Hematopoietic multipotent progenitor cell treated with erythropoietin and hydrocortisone succinate and interleukin-3 and kit ligand, for 6 days (in vitro differentiated cells): ENCODE measurements around the gene FBXO31.

ENCODE experiments used
- DNase-seq: peaks from one replicate; pipeline ENCODE4 v3.0.0-alpha.2; 2015

Gene FBXO31

DNA sequence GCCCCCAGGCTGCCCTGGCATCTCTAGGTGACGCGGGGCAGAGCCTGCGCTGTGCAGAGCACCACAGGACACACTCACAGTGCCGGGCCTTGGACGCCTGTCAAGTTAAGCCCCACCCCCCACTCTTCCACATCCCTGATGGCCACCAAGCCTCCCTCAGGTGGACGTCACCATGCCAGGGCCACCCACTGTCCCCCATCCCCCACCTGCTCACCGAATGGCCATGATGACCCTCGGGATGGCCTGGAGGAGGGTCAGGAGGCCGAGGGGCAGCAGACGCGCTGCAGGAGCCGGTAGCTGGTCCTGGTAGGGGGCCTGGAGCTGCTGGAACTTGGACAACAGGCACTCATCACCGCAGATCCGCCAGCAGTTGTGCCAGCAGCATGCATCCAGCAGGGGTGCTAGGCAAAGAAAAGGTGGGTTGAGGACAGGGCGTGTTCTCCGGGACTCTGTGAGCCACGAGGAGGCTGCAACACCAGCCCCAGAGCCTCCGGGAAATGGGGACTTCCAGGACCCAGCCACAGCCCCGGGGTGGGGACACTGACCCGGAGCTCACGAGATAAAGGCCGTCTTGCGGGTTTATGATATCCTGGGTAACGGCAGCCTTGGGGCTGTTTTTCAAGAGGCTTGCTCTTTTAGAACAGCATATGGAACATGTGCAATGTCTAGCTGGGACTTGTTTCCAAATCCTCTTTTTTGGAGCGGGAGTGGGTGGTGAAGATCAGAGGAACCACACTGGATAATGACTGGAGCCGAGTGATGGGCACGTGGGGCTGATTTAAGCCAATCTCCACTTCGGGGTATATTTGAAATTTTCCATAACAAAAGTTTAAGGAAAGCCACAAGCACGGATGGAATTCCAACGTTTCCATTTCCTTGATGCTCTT lies 77.8 kb downstream of the FBXO31 start:
- DNase-seq = peak; percentile 89

GRCh38 chr16:87304951-87305350 lies 78.6 kb downstream of the FBXO31 start:
- DNase-seq = peak; percentile 54

DNA sequence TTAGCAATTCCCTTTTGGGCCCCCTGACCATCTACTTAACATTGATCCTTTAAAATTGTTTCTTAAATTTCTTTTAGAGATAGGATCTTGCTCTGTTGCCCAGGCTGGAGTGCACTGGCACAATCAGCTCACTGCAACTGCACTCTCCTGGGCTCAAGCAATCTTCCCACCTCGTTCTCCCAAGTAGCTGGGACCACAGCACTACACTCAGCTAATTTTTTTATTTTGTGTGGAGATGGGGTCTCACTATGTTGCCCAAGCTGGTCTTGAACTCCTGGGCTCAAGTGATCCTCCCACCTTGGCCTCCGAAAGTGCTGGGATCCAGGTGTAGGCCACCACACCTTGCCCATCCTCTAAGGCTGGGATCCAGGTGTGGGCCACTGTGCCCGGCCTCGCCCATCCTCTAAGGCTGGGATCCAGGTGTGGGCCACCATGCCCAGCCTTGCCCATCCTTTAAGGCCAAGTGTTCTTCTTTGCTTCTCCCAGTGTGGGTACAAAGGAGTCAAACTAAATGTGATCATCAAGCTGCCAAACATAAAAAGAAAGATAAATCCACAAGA lies 79.5 kb downstream of the FBXO31 start:
- DNase-seq = no peak

DNA sequence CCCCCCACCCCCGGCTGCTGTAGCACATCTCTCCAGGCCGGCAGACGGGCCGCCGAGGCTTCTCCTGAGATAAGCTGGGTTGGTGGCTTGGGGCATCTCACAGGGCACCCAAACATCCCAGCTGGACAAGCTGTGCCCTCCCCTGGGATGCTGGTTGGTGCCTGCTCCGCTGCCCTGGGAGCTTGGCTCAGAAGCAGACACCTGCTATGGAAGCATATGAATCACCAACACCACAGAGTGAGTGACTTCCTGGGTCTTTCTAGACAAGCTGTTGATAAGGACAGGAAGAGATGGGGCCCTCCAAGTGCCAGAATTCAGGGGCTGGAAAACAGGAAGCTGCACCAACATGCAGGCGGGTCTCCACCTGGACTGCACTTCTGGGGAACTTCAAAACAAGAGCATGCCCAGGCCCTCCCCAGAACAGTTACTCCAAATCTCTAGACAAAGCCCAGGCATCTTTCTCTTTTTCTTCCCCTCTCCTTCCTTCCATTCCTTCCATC lies 80.1 kb downstream of the FBXO31 start:
- DNase-seq = peak; percentile 57

DNA sequence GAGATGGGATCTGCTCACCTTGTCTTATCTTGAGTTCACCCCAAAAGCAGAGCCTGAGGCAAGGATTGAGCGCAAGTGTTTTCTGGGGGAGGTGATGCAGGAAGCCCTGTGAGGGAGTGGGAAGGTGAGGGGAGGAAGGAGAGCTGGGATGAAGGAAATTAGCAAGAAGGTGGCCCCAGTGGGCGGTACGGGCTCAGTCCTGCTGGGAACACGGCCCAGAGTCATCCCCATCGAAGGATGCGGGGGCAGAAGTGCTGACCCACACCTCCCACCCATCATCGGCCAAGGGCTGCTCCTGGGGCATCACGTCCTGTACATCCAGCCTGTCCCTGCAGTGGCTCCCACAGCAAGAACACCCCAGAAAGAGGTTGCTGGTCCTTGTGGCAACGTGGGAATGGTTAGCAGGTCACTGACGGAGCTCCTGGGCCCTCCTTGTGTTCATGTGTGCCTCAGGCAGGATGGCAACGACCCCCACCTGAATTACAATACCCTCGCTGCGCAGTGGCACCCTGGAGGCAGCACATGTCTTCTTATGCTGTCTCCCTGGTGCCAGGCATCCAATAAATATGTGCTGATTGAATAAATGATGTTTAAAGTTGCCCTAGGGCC lies 84.6 kb downstream of the FBXO31 start:
- DNase-seq = no peak

DNA sequence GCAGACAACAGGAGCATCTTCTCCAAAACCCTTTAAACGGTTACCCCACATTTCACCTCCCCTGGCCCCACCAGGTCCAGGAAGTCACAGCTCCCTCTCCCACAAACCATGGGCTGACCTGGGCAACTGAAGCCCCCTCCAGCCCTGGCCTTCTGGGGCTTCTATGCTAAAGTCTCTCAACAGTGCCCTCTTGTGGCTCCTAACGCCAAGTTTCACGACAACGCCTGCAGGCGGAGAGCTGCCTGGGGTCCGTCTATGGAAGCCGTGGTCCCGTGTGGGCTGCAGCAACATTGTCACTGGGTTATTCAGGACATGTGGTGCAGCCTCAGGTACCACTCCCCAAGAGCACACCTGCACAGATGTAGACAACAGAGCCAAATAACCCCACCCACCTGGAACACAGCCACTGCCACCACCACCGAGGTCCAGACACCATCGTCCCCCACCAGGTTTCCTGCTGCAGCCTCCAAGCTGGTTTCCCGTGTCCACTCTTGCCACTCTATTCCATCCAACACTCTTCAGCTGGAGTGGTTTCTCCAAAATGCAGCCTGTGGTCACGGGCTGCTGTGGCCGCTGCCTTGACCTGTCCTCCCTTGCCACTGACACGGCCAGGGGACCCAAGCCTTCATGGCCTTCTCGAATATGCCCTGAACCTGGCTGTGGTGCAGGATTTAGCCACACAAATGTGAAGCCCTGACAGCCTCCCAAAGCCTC lies 85.5 kb downstream of the FBXO31 start:
- peak; percentile 81 for DNase-seq

GRCh38 chr16:87297407-87297806 lies 86.2 kb downstream of the FBXO31 start:
- no peak for DNase-seq

DNA sequence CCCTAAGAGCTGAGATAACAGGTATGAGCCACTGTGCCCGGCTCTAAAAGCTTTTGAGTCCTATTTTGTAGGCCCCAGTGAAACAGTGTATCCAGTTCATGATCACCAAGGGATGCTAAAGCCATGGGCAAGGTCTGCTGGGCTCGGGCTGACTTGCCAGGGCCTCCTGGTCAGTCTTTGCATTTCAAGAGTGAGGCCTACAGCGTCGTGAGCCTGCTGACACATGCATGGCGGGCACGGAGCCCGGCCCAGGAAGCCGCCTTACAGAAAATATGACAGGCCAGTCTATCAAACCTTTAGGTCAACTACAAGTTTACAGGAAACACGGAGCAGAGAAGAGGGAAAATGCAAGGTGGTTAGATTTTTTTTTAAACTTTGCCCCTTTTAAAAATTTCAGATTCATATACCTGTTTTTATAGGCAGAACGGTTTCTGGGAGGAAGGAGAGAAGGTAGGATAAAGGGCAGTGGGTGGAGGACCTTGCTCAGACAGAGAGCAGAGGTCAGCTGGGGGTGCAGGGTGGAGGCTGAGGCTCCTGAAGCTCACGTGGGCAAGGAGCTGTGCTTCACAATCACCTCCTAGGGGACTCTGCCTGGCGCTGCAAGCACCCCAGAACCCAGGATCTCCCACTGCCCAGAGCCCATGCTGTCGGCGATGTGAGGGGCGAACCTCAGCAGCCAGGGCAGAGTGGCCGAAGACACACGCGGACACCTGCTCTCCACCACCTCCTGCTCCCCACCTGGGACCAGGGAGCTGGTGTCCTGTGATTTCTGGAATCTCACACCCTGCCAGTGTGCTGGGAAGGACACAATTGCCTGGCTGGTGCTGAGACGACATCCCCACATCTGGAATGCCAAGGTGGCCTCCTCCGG lies 87.7 kb downstream of the FBXO31 start:
- no peak for DNase-seq

DNA sequence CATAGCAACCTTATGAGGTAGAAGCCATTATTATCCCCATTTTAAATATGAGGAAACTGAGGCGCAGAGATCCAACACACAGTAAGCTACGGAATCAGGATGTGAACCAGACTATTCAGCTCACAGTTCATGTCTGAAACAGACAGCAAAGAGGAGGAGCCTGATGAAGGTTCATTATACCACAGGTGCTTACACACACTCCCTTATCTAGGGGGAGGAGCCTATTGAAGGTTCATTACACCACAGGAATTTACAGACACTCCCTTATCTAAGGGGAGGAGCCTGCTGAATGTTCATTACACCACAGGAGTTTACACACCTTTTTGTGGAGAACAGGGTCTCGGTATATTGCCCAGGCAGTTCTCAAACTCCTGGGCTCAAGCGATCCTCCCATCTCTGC lies 88.3 kb downstream of the FBXO31 start:
- peak; percentile 83 for DNase-seq

GRCh38 chr16:87293990-87294389 lies 89.6 kb downstream of the FBXO31 start:
- no peak for DNase-seq

GRCh38 chr16:87291944-87292343 lies 91.6 kb downstream of the FBXO31 start:
- DNase-seq = no peak

GRCh38 chr16:87288753-87289362 lies 94.7 kb downstream of the FBXO31 start:
- no peak for DNase-seq

DNA sequence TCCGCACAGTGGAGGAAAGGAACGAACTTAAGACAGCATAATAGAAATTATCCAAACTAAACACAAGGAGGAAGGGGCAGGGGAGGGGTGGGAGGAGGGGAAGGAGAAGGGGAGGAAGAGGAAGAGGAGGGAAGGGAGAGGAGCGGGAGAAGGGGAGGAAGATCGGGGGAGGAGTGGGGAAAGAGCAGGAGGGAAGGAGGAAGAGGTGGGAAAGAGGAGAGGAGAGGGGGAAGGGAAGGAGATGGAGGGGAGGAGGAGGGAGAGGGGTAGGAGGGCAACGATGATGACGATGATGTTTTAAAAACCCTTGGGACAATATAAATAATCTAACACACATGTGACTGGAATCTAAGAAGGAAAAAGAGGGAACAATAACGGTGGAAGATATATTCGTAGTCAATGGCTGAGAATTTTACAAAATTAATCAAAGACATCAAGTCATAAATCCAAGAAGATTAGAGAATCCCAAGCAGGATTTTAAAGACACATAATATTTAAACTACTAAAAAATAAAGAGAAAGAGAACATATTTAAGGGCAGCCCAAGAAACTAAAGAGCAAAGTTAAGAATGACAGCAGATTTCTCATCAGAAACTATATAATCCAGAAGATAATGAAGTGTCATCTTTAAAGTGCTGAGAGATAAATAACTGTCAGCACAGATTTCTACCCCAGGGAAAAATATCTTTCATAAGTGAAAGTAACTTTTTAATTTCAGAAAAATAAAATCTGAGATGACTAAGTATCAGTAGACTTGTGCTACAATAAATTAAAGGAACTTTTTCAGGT lies 96.5 kb downstream of the FBXO31 start:
- no peak for DNase-seq

DNA sequence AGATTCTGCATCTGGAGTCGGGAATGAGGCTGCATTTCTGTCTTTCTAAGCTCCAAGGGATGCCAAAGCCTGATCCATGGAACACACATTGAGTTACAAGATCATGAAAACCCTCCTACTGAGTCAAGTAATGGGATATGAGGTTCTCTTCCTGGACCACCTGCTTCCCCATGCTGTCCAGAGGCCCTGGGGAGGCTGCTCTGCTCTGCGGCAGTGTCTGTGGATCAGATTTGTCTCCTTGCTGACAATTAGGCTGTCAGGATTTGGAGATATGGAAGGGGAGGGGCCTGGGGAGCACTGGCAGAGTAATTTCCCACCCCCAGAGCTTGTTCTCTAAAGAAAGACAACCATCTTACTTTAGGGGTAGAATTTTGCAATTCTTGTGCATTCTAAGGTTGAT lies 99.4 kb downstream of the FBXO31 start:
- no peak for DNase-seq

GRCh38 chr16:87279094-87279658 lies 104.4 kb downstream of the FBXO31 start:
- no peak for DNase-seq

DNA sequence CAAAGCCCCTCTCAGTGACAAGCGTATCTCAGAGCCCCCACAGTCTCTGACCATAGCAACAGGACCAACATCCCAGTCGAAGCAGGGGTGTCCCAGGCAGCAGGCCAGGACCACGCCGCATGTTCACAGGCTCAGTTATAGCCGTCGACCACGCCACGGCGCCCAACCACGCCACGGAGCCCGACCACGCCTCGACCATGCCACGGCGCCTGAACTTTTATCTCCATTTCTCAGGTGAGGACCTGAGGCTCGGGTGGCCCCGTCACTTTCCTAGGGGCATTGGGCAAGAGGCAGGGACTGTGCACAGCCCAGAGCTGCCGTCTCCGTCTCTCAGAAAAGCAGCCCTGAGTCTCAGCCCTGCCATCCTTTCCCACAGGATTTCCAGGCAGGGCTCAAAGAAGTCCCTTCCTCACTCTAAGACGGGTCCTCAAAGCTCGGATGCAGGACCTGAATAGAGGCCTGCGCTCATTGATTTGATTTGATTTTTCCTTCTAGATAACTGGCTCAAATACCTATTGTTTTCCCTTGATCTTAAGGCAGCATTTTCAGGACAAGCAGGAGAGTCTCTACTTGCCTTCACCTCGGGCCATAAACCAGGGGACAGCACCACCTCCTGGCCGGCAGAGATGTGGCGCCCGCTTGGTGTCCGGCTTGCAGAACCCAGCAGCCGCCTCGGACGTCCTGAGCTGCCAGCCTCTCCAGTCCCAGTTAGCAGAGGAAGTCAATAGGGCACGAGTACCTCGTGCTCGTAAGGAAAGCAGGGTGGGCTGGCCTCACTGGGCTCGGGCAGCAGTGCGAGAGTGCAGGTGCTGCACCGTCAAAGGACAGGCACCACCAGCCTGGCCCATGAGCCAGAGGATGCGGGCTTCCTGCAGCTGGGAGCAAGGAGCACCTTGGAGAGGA lies 105.1 kb downstream of the FBXO31 start:
- peak; percentile 80 for DNase-seq
